Endothelial cell (in vitro differentiated cells): Measurements from ENCODE around the gene EGFLAM. TPM values are rescaled to one million over a fixed set of nuclear protein-coding genes. Genes with fewer than 3 reads are reported as not detected.

Source experiments
- DNase-seq: peaks from one replicate; pipeline ENCODE4 v3.0.0; 2021; ENCODE audit warnings: low spot score
- H3K27ac Mint-ChIP-seq: one replicate; pipeline ENCODE4 v1.8.0; 2021; ENCODE audit warnings: mixed read lengths, inconsistent platforms; ENCODE audit not compliant: unreplicated experiment
- H3K27me3 Mint-ChIP-seq: one replicate; pipeline ENCODE4 v1.8.0; 2021; ENCODE audit warnings: mild to moderate bottlenecking, moderate library complexity, mixed read lengths, inconsistent platforms; ENCODE audit not compliant: unreplicated experiment
- H3K36me3 Mint-ChIP-seq: one replicate; pipeline ENCODE4 v1.8.0; 2021; ENCODE audit warnings: mild to moderate bottlenecking, low read depth, mixed read lengths, inconsistent platforms; ENCODE audit not compliant: unreplicated experiment
- H3K4me1 Mint-ChIP-seq: one replicate; pipeline ENCODE4 v1.8.0; 2021; ENCODE audit warnings: mild to moderate bottlenecking, mixed read lengths, inconsistent platforms; ENCODE audit not compliant: unreplicated experiment
- H3K4me3 Mint-ChIP-seq: one replicate; pipeline ENCODE4 v1.8.0; 2021; ENCODE audit warnings: mild to moderate bottlenecking, mixed read lengths, inconsistent platforms; ENCODE audit not compliant: unreplicated experiment
- H3K9me3 Mint-ChIP-seq: one replicate; pipeline ENCODE4 v1.8.0; 2021; ENCODE audit warnings: mixed read lengths, inconsistent platforms; ENCODE audit not compliant: unreplicated experiment
- CTCF ChIP-seq: fragments of 200-600 bp; sonication (generic); IDR thresholded peaks from one replicate; pipeline ENCODE4 v1.5.0; 2021; ENCODE audit warnings: antibody characterized with exemption; ENCODE audit not compliant: unreplicated experiment
- total RNA-seq: library from RNA; stranded (reverse); fragmentation: NEBNext Ultra II Directional; extraction: Animal tissue kit (Norgen Biotek cat#: 25700); gene quantifications from one replicate; pipeline ENCODE4 v1.2.1, GENCODE V29; 2021; ENCODE audit not compliant: unreplicated experiment

Gene EGFLAM
- total RNA-seq, 1 donor from 2014 or later, result 29.6 TPM

- Mint-ChIP-seq H3K4me1 (peaks cover 29% of the 10 kb centered on the region), H3K4me3 (no peak overlapping the region), H3K36me3 (peaks cover 5% of the 10 kb centered on the region), H3K9me3 (no peaks in the 10 kb centered on the region), H3K27me3 (peaks cover 3% of the 10 kb centered on the region), H3K27ac (no peak overlapping the region)
- TF ChIP-seq CTCF, result no peak
- no peak for DNase-seq
Observed at GRCh38 chr5:38447786-38448185, 189.4 kb downstream of the EGFLAM start.

GRCh38 chr5:38448568-38449350, 190.4 kb downstream of the EGFLAM start:
- DNase-seq, result no peak
- no peak for TF ChIP-seq CTCF
- Mint-ChIP-seq H3K4me3 (no peak overlapping the region), H3K27me3 (peaks cover 3% of the 10 kb centered on the region), H3K4me1 (peaks cover 29% of the 10 kb centered on the region), H3K36me3 (peaks cover 5% of the 10 kb centered on the region), H3K9me3 (no peaks in the 10 kb centered on the region), H3K27ac (no peak overlapping the region)

- no peak for DNase-seq
- TF ChIP-seq CTCF, result no peak
- H3K27me3 Mint-ChIP-seq, result peaks cover 3% of the 10 kb centered on the region
- H3K36me3 Mint-ChIP-seq, result peaks cover 5% of the 10 kb centered on the region
- no peak overlapping the region for H3K4me3 Mint-ChIP-seq
- no peak overlapping the region for H3K27ac Mint-ChIP-seq
- peaks cover 29% of the 10 kb centered on the region for H3K4me1 Mint-ChIP-seq
- H3K9me3 Mint-ChIP-seq, result no peaks in the 10 kb centered on the region
Observed at GRCh38 chr5:38450627-38451026, 192.3 kb downstream of the EGFLAM start.

GRCh38 chr5:38451074-38451725, 192.8 kb downstream of the EGFLAM start:
- Mint-ChIP-seq H3K27ac (no peak overlapping the region), H3K9me3 (no peaks in the 10 kb centered on the region), H3K4me3 (no peak overlapping the region), H3K36me3 (peaks cover 5% of the 10 kb centered on the region), H3K4me1 (peaks cover 27% of the 10 kb centered on the region), H3K27me3 (peaks cover 3% of the 10 kb centered on the region)
- DNase-seq, result no peak
- no peak for TF ChIP-seq CTCF

- peaks cover 24% of the 10 kb centered on the region for H3K4me1 Mint-ChIP-seq
- no peak overlapping the region for H3K27ac Mint-ChIP-seq
- H3K27me3 Mint-ChIP-seq, result peaks cover 3% of the 10 kb centered on the region
- H3K4me3 Mint-ChIP-seq, result no peak overlapping the region
- DNase-seq, result no peak
- H3K36me3 Mint-ChIP-seq, result peaks cover 5% of the 10 kb centered on the region
- no peaks in the 10 kb centered on the region for H3K9me3 Mint-ChIP-seq
- no peak for TF ChIP-seq CTCF
Observed at GRCh38 chr5:38452201-38452600, 193.8 kb downstream of the EGFLAM start.
